Iris pigment epithelial cell (primary cell): ENCODE results near the gene RNF214.
"Not testable (repeated sequence)": the region's sequence is repeated elsewhere in the genome, so short reads cannot be mapped to it uniquely, and the experiment has no call there.

Experiments
- DNase-seq: peaks from one replicate; pipeline ENCODE4 v3.0.0-alpha.2; 2011; ENCODE audit warnings: low read depth

RNF214 gene

GRCh38 chr11:117230999-117231841 is 1.3 kb upstream of the RNF214 start:
- DNase-seq, result no peak

- DNase-seq, result no peak
Measured at GRCh38 chr11:117231842-117232091, 704 bp upstream of the RNF214 start, which contains the start of gene PCSK7. PCSK7 (minus strand) TSS chr11:117232073; CDS start chr11:117229844, 2,229 bp downstream.

GRCh38 chr11:117232911-117233409 is 489 bp downstream of the RNF214 start:
- DNase-seq, result no peak

GRCh38 chr11:117238221-117238620 is 5.8 kb downstream of the RNF214 start:
- DNase-seq, result no peak

- DNase-seq, result peak; percentile 99
Measured at GRCh38 chr11:117239295-117239694, 6.8 kb downstream of the RNF214 start.

GRCh38 chr11:117248341-117248740 is 15.9 kb downstream of the RNF214 start:
- no peak for DNase-seq

- DNase-seq, result no peak
Measured at GRCh38 chr11:117249571-117249970, 17.1 kb downstream of the RNF214 start.

GRCh38 chr11:117251506-117251905 is 19.0 kb downstream of the RNF214 start:
- DNase-seq, result no peak

- no peak for DNase-seq
Measured at GRCh38 chr11:117255966-117256365, 23.5 kb downstream of the RNF214 start.

GRCh38 chr11:117256573-117256972 is 24.1 kb downstream of the RNF214 start:
- peak; percentile 72 for DNase-seq

- DNase-seq, result no peak
Measured at GRCh38 chr11:117258576-117258975, 26.1 kb downstream of the RNF214 start.

- DNase-seq, result peak; percentile 83
Measured at GRCh38 chr11:117259417-117259816, 26.9 kb downstream of the RNF214 start.

- not testable (repeated sequence) for DNase-seq
Measured at GRCh38 chr11:117264624-117265323, 32.3 kb downstream of the RNF214 start.

GRCh38 chr11:117265745-117266144 is 33.3 kb downstream of the RNF214 start:
- no peak for DNase-seq

- no peak for DNase-seq
Measured at GRCh38 chr11:117269856-117270255, 37.4 kb downstream of the RNF214 start.

- DNase-seq, result no peak
Measured at GRCh38 chr11:117271208-117271607, 38.7 kb downstream of the RNF214 start.

- DNase-seq, result not testable (repeated sequence)
Measured at GRCh38 chr11:117272175-117272574, 39.7 kb downstream of the RNF214 start.

- DNase-seq, result peak; percentile 90
Measured at GRCh38 chr11:117273550-117274289, 41.2 kb downstream of the RNF214 start.

GRCh38 chr11:117278347-117278746 is 45.9 kb downstream of the RNF214 start:
- no peak for DNase-seq

- no peak for DNase-seq
Measured at GRCh38 chr11:117279711-117280376, 47.4 kb downstream of the RNF214 start.

GRCh38 chr11:117281159-117281558 is 48.7 kb downstream of the RNF214 start:
- peak; percentile 88 for DNase-seq

GRCh38 chr11:117281869-117282268 is 49.4 kb downstream of the RNF214 start:
- DNase-seq, result no peak
